ENCODE measurements around the gene LIMD2. TPM values are rescaled to one million over a fixed set of nuclear protein-coding genes. Genes with fewer than 3 reads are reported as not detected.

LIMD2 gene
- total and polyA plus RNA-seq, 2 of the 8 experiments (the other 6 are each of a cell fraction or from before 2014, with no cell fraction given): 72.0 to 77.2 TPM

GRCh38 chr17:63706336-63707082 is 6.6 kb upstream of the LIMD2 start:
- no peak overlapping the region for H4K8ac ChIP-seq (ENCODE audit: extremely low read depth, insufficient read depth, low read length)
- 0 out of 2 replicates have a peak, but pooled peaks cover 3% of the 10 kb centered on the region for H3K79me1 ChIP-seq (ENCODE audit: low read depth, low read length)
- H3K18ac ChIP-seq (ENCODE audit: extremely low read depth, low read length): no peak overlapping the region
- FAIRE-seq: no peak
- WGBS, 2 experiments (ENCODE audit: extremely low coverage in 1 of 2, insufficient coverage in 1 of 2, insufficient read length in 1 of 2, insufficient replicate concordance in 2 of 2, low coverage in 1 of 2, low lambda C conversion rate in 2 of 2, missing lambda C conversion rate in 1 of 2): 88% methylated on average over 7 of the region's 7 CpGs; no CpG with 5 or more reads in 1 of the 2 experiments
- no peak overlapping the region for H3K9ac ChIP-seq (replicated peaks in 1 of 4; ENCODE audit: extremely low read depth in 1 of 4, low read depth in 3 of 4, low read length in 3 of 4)
- no peak overlapping the region for H2BK120ac ChIP-seq (replicated peaks; ENCODE audit: low read depth, low read length)
- no peak overlapping the region for H3K27ac ChIP-seq (ENCODE audit: low read depth, low read length)
- peaks cover 4 to 9% of the 10 kb centered on the region in 2 experiments for H4K20me1 ChIP-seq (replicated peaks in 1 of 2; ENCODE audit: control insufficient read depth in 1 of 2, insufficient read depth in 2 of 2, low read length in 2 of 2)
- no peaks in the 10 kb centered on the region; a peak in 1 of 4 replicates for H3K79me2 ChIP-seq (ENCODE audit: control insufficient read depth in 1 of 2, insufficient read depth in 2 of 2, low read length in 2 of 2)
- peaks cover under 1 to 5% (median 2%) of the 10 kb centered on the region in 4 experiments; a peak in 5 of 7 replicates for H3K4me1 ChIP-seq (replicated peaks in 1 of 4; ENCODE audit: control insufficient read depth in 3 of 4, insufficient read depth in 4 of 4, low read length in 3 of 4)
- no peak overlapping the region for H3K14ac ChIP-seq (ENCODE audit: insufficient read length)
- no peak overlapping the region for H3K4me2 ChIP-seq (ENCODE audit: insufficient read depth in 1 of 2, low read depth in 2 of 2, low read length in 2 of 2)
- peaks cover 0 to under 1% (median 0%) of the 10 kb centered on the region in 4 experiments; a peak in 2 of 7 replicates for H3K27me3 ChIP-seq (replicated peaks in 1 of 4; ENCODE audit: control insufficient read depth in 3 of 4, extremely low read depth in 1 of 4, insufficient read depth in 3 of 4, low read length in 3 of 4)
- no peak overlapping the region for H4K5ac ChIP-seq (ENCODE audit: insufficient read length, low read depth, low read length)
- no peaks in the 10 kb centered on the region for H3K9me3 ChIP-seq (ENCODE audit: insufficient read depth in 2 of 2, low read depth in 1 of 2, low read length in 1 of 2)
- ChIA-PET CTCF (ENCODE audit: partially characterized antibody) (interaction anchor here (0.6 to 7.0 kb wide), 2 partner anchors 11 to 881 kb away, joined by 4 to 65 read pairs; no protein-coding TSS in a partner anchor), POLR2A (ENCODE audit: partially characterized antibody) (interaction anchor here (0.8 to 1.9 kb wide), 4 partner anchors 8 to 107 kb away, joined by 3 to 7 read pairs (median 3); partner anchors contain the start of genes CCDC47 and DDX42)
- no peak overlapping the region for H2AFZ ChIP-seq (ENCODE audit: low read length)
- H3K23ac ChIP-seq (ENCODE audit: insufficient read length): no peak overlapping the region
- H3K36me3 ChIP-seq (ENCODE audit: control insufficient read depth in 2 of 4, insufficient read depth in 4 of 4, low read length in 3 of 4): peaks cover 2 to 20% (median 8%) of the 10 kb centered on the region in 4 experiments; a peak in 5 of 8 replicates
- no peak overlapping the region for H3K56ac ChIP-seq (replicated peaks; ENCODE audit: insufficient read length, low read depth, low read length)
- H2BK12ac ChIP-seq (ENCODE audit: low read depth, low read length): no peak overlapping the region
- no peak overlapping the region for H3K4ac ChIP-seq (replicated peaks; ENCODE audit: insufficient read length, low read depth, low read length)
- DNase-seq (ENCODE audit: low read depth in 1 of 2, low spot score in 2 of 2): no peak
- H2BK20ac ChIP-seq (ENCODE audit: low read length): no peak overlapping the region
- H2BK5ac ChIP-seq (ENCODE audit: low read depth, low read length): no peak overlapping the region
- no peak overlapping the region for H3K4me3 ChIP-seq (ENCODE audit: extremely low read depth in 1 of 4, insufficient read depth in 2 of 4, low read depth in 3 of 4, low read length in 4 of 4)
- no peak overlapping the region for H2BK15ac ChIP-seq (ENCODE audit: low read length)
- no peak overlapping the region for H4K91ac ChIP-seq (replicated peaks; ENCODE audit: insufficient read length, low read length)
- H2AK5ac ChIP-seq (ENCODE audit: low read depth, low read length): no peak overlapping the region
- no peaks in the 10 kb centered on the region for H3K23me2 ChIP-seq (ENCODE audit: low read depth, low read length)
- TF ChIP-seq, protein P1, sequence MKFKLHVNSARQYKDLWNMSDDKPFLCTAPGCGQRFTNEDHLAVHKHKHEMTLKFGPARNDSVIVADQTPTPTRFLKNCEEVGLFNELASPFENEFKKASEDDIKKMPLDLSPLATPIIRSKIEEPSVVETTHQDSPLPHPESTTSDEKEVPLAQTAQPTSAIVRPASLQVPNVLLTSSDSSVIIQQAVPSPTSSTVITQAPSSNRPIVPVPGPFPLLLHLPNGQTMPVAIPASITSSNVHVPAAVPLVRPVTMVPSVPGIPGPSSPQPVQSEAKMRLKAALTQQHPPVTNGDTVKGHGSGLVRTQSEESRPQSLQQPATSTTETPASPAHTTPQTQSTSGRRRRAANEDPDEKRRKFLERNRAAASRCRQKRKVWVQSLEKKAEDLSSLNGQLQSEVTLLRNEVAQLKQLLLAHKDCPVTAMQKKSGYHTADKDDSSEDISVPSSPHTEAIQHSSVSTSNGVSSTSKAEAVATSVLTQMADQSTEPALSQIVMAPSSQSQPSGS (IDR thresholded peaks at IDR 0.05; ENCODE audit: low read length): no peak
- TF ChIP-seq KDM1A (IDR thresholded peaks at IDR 0.05; ENCODE audit: borderline replicate concordance, low read length): no peak
- no peak for TF ChIP-seq SRF (IDR thresholded peaks at IDR 0.05; ENCODE audit: low read depth, low read length)
- TF ChIP-seq E2F6 (IDR thresholded peaks at IDR 0.05): no peak
- no peak for TF ChIP-seq SAP30 (IDR thresholded peaks at IDR 0.05; ENCODE audit: insufficient read depth, insufficient replicate concordance, low read length)
- no peak for TF ChIP-seq SIX5 (IDR thresholded peaks at IDR 0.05; ENCODE audit: low read depth, low read length)
- TF ChIP-seq SP2 (IDR thresholded peaks at IDR 0.05; ENCODE audit: low read length): no peak
- no peak for TF ChIP-seq SUZ12 (IDR thresholded peaks at IDR 0.05; ENCODE audit: low read length)
- no peak for TF ChIP-seq CBX8 (IDR thresholded peaks at IDR 0.05; ENCODE audit: borderline replicate concordance, low read depth, low read length)
